H1 (cell line): Measurements from ENCODE around the gene INTS1. TPM values are rescaled to one million over a fixed set of nuclear protein-coding genes. Genes with fewer than 3 reads are reported as not detected.
A peak's percentile ranks its signal among the peaks of the same experiment; 100 is the strongest.

Experiments used
- CTCF ChIA-PET: fragments of 300-600 bp; sonication (Branson Sonifier 250); formaldehyde crosslinking; loops from one replicate; lab custom pipeline; 2021; ENCODE audit not compliant: partially characterized antibody; lab: Charles Lee
- POLR2A ChIA-PET: fragments of 300-600 bp; sonication (Branson Sonifier 250); formaldehyde crosslinking; loops from one replicate; lab custom pipeline; 2021; ENCODE audit warnings: inconsistent platforms; ENCODE audit not compliant: partially characterized antibody; lab: Charles Lee
- DNase-seq, 2 experiments: peaks; one replicate each; pipeline versions ENCODE4 v3.0.0 to v3.0.0-alpha.2; 2010 to 2022; ENCODE audit warnings: low spot score in 2 of 2, low read depth in 1 of 2, mixed read lengths in 1 of 2
- FAIRE-seq: peaks from 2 replicates; lab custom pipeline; 2011; peaks lifted over from hg19 to GRCh38; lab: Jason Lieb, UNC
- H2AFZ ChIP-seq: 2 replicates; pipeline ENCODE4 v1.8.1; 2012; ENCODE audit warnings: low read length, inconsistent platforms
- H2AK5ac ChIP-seq: 2 replicates; pipeline ENCODE4 v1.6.1; 2013; ENCODE audit warnings: low read depth, low read length
- H2BK120ac ChIP-seq: replicated peaks from 2 replicates; pipeline ENCODE3; 2013; ENCODE audit warnings: low read depth, low read length, inconsistent platforms
- H2BK12ac ChIP-seq: 2 replicates; pipeline ENCODE4 v1.6.1; 2013; ENCODE audit warnings: low read depth, low read length
- H2BK15ac ChIP-seq: 2 replicates; pipeline ENCODE4 v1.6.1; 2013; ENCODE audit warnings: low read length
- H2BK20ac ChIP-seq: 2 replicates; pipeline ENCODE4 v1.6.1; 2013; ENCODE audit warnings: low read length
- H2BK5ac ChIP-seq: 2 replicates; pipeline ENCODE4 v1.6.1; 2013; ENCODE audit warnings: low read depth, low read length
- H3K14ac ChIP-seq: 2 replicates; pipeline ENCODE4 v1.6.1; 2013; ENCODE audit warnings: inconsistent platforms; ENCODE audit not compliant: insufficient read length
- H3K18ac ChIP-seq: 2 replicates; pipeline ENCODE4 v1.6.1; 2013; ENCODE audit warnings: low read length; ENCODE audit errors: extremely low read depth
- H3K23ac ChIP-seq: 2 replicates; pipeline ENCODE4 v1.6.1; 2013; ENCODE audit warnings: inconsistent platforms; ENCODE audit not compliant: insufficient read length
- H3K23me2 ChIP-seq: 2 replicates; pipeline ENCODE4 v1.6.1; 2013; ENCODE audit warnings: low read depth, low read length
- H3K27ac ChIP-seq: 2 replicates; pipeline ENCODE4 v1.6.1; 2011; ENCODE audit warnings: low read depth, low read length, inconsistent platforms
- H3K27me3 ChIP-seq, 4 experiments: replicated peaks in 1 of 4; 1 replicate in 1 of 4; 2 replicates in 3 of 4; pipeline versions ENCODE4 v1.6.1 to v1.8.1; 2011 to 2013; ENCODE audit warnings: low read length in 3 of 4, mild to moderate bottlenecking in 3 of 4, inconsistent platforms in 2 of 4, mixed read lengths in 2 of 4, moderate library complexity in 1 of 4; ENCODE audit not compliant: control insufficient read depth in 3 of 4, insufficient read depth in 3 of 4; ENCODE audit errors: extremely low read depth in 1 of 4
- H3K36me3 ChIP-seq, 4 experiments: 2 replicates each; pipeline versions ENCODE4 v1.6.1 to v1.8.1; 2011 to 2013; ENCODE audit warnings: mild to moderate bottlenecking in 4 of 4, low read length in 3 of 4, moderate library complexity in 2 of 4, control low read depth in 1 of 4, inconsistent platforms in 1 of 4; ENCODE audit not compliant: insufficient read depth in 4 of 4, control insufficient read depth in 2 of 4
- H3K4ac ChIP-seq: replicated peaks from 2 replicates; pipeline ENCODE3; 2013; ENCODE audit warnings: low read length, low read depth, mixed read lengths, inconsistent platforms; ENCODE audit not compliant: insufficient read length
- H3K4me1 ChIP-seq, 4 experiments: replicated peaks in 1 of 4; 1 replicate in 1 of 4; 2 replicates in 3 of 4; pipeline versions ENCODE4 v1.6.1 to v1.8.1; 2011 to 2013; ENCODE audit warnings: low read length in 3 of 4, inconsistent platforms in 2 of 4, mixed read lengths in 1 of 4; ENCODE audit not compliant: insufficient read depth in 4 of 4, control insufficient read depth in 3 of 4
- H3K4me2 ChIP-seq, 2 experiments: 2 replicates each; pipeline versions ENCODE4 v1.6.1 to v1.8.1; 2011 to 2013; ENCODE audit warnings: low read depth in 2 of 2, low read length in 2 of 2, control low read depth in 1 of 2, inconsistent platforms in 1 of 2, mild to moderate bottlenecking in 1 of 2; ENCODE audit not compliant: insufficient read depth in 1 of 2
- H3K4me3 ChIP-seq, 4 experiments: fragments of 200-600, 300-600 bp in 1 of 4; sonication (generic), shearing (Covaris generic), sonication (Bioruptor Twin) in 1 of 4; 2 replicates each; pipeline versions ENCODE4 v1.5.1 to v1.8.1; 2011 to 2016; ENCODE audit warnings: low read length in 4 of 4, low read depth in 3 of 4, control low read depth in 2 of 4, inconsistent platforms in 2 of 4, mild to moderate bottlenecking in 2 of 4, mixed read lengths in 1 of 4, moderate library complexity in 1 of 4; ENCODE audit not compliant: insufficient read depth in 2 of 4; ENCODE audit errors: extremely low read depth in 1 of 4
- H3K56ac ChIP-seq: replicated peaks from 2 replicates; pipeline ENCODE3; 2013; ENCODE audit warnings: low read depth, mild to moderate bottlenecking, mixed read lengths, low read length, inconsistent platforms; ENCODE audit not compliant: insufficient read length
- H3K79me1 ChIP-seq: 2 replicates; pipeline ENCODE4 v1.6.1; 2013; ENCODE audit warnings: low read depth, low read length, control low read depth
- H3K79me2 ChIP-seq, 2 experiments: 2 replicates each; pipeline versions ENCODE4 v1.6.1 to v1.8.1; 2012 to 2013; ENCODE audit warnings: low read length in 2 of 2, mild to moderate bottlenecking in 2 of 2, inconsistent platforms in 1 of 2; ENCODE audit not compliant: insufficient read depth in 2 of 2, control insufficient read depth in 1 of 2
- H3K9ac ChIP-seq, 4 experiments: replicated peaks in 1 of 4; 1 replicate in 1 of 4; 2 replicates in 3 of 4; pipeline versions ENCODE4 v1.6.1 to v1.8.1; 2011 to 2013; ENCODE audit warnings: low read depth in 3 of 4, low read length in 3 of 4, control low read depth in 2 of 4, mild to moderate bottlenecking in 2 of 4, moderate library complexity in 2 of 4, inconsistent platforms in 1 of 4; ENCODE audit errors: extremely low read depth in 1 of 4
- H3K9me3 ChIP-seq, 2 experiments: 2 replicates each; pipeline versions ENCODE4 v1.6.1 to v1.8.1; 2012 to 2013; ENCODE audit warnings: mild to moderate bottlenecking in 2 of 2, moderate library complexity in 2 of 2, control low read depth in 1 of 2, inconsistent platforms in 1 of 2, low read depth in 1 of 2, low read length in 1 of 2, mixed read lengths in 1 of 2; ENCODE audit not compliant: insufficient read depth in 2 of 2
- H4K20me1 ChIP-seq, 2 experiments: replicated peaks in 1 of 2; 2 replicates each; pipeline versions ENCODE3 to v1.8.1; 2011 to 2013; ENCODE audit warnings: inconsistent platforms in 2 of 2, low read length in 2 of 2, mild to moderate bottlenecking in 1 of 2; ENCODE audit not compliant: insufficient read depth in 2 of 2, control insufficient read depth in 1 of 2
- H4K5ac ChIP-seq: 2 replicates; pipeline ENCODE4 v1.6.1; 2013; ENCODE audit warnings: low read length, low read depth, mixed read lengths, inconsistent platforms; ENCODE audit not compliant: insufficient read length
- H4K8ac ChIP-seq: 2 replicates; pipeline ENCODE4 v1.8.0; 2013; ENCODE audit warnings: mild to moderate bottlenecking, moderate library complexity, low read length, inconsistent platforms; ENCODE audit not compliant: insufficient read depth; ENCODE audit errors: extremely low read depth
- H4K91ac ChIP-seq: replicated peaks from 2 replicates; pipeline ENCODE3; 2013; ENCODE audit warnings: low read length, mixed read lengths, inconsistent platforms; ENCODE audit not compliant: insufficient read length
- BACH1 ChIP-seq: IDR thresholded peaks from 2 replicates; pipeline ENCODE4 v1.6.1; 2012; ENCODE audit warnings: low read length, improper control_type of control experiment
- BRCA1 ChIP-seq: IDR thresholded peaks from 2 replicates; pipeline ENCODE4 v1.6.1; 2012; ENCODE audit warnings: low read depth, low read length, improper control_type of control experiment
- CBX8 ChIP-seq: fragments of 300-800, 300-1000 bp; sonication (generic); IDR thresholded peaks from 2 replicates; pipeline ENCODE4 v1.7.1; 2016; ENCODE audit warnings: low read depth, low read length, borderline replicate concordance
- CHD2 ChIP-seq: IDR thresholded peaks from 2 replicates; pipeline ENCODE4 v1.6.1; 2012; ENCODE audit warnings: low read length, improper control_type of control experiment
- CTCF ChIP-seq, 3 experiments: IDR thresholded peaks; 1 replicate in 2 of 3; 2 replicates in 1 of 3; pipeline versions ENCODE4 v1.5.1 to v1.6.1; 2011; ENCODE audit warnings: low read length in 3 of 3, mild to moderate bottlenecking in 3 of 3, inconsistent platforms in 2 of 3, low read depth in 1 of 3, moderate library complexity in 1 of 3; ENCODE audit not compliant: insufficient read depth in 1 of 3; ENCODE audit errors: control extremely low read depth in 1 of 3
- GABPA ChIP-seq: IDR thresholded peaks from 2 replicates; pipeline ENCODE4 v1.6.1; 2011; ENCODE audit warnings: mild to moderate bottlenecking, low read length, moderate library complexity, borderline replicate concordance; ENCODE audit not compliant: insufficient read depth
- TEAD4 ChIP-seq: IDR thresholded peaks from 2 replicates; pipeline ENCODE4 v1.6.1; 2012; ENCODE audit warnings: low read depth, low read length, inconsistent platforms, mixed read lengths
- WGBS, 2 experiments: shearing (Covaris generic) in 1 of 2; methylation state at CpG; one replicate each; pipeline versions ENCODE4 v1.1.6 to v1.1.7; 2013 to 2015; ENCODE audit warnings: low lambda C conversion rate in 2 of 2, mixed read lengths in 2 of 2, inconsistent platforms in 1 of 2, low coverage in 1 of 2, missing lambda C conversion rate in 1 of 2; ENCODE audit not compliant: insufficient replicate concordance in 2 of 2, insufficient coverage in 1 of 2, insufficient read length in 1 of 2; ENCODE audit errors: extremely low coverage in 1 of 2, missing lambda C conversion rate in 1 of 2; 5-methylcytosine and 5-hydroxymethylcytosine counted together
- polyA plus RNA-seq, 7 experiments: library from polyadenylated mRNA; depleted of rRNA in 3 of 7; stranded (reverse) in 5 of 7; unstranded in 2 of 7; fragments of >200 nt in 5 of 7; fragments of 200-250 nt in 2 of 7; gene quantifications; 1 replicate in 5 of 7; 2 replicates in 1 of 7; 4 replicates in 1 of 7; pipeline versions ENCODE4 v1.2.1 to v1.2.3, GENCODE V29; 2011 to 2013; ENCODE audit warnings: missing spikeins in 2 of 7, mixed read lengths in 2 of 7
- total RNA-seq: library from RNA; stranded (reverse); fragmentation: NEBNext Ultra II Directional; extraction: Animal tissue kit (Norgen Biotek cat#: 25700); gene quantifications from 2 replicates; pipeline ENCODE4 v1.2.1, GENCODE V29; 2021
- TF ChIP-seq, protein P1 (sequence below): IDR thresholded peaks from 2 replicates; pipeline ENCODE4 v1.6.1; 2012; ENCODE audit warnings: inconsistent platforms

INTS1 gene
- total and polyA plus RNA-seq, 2 of the 8 experiments (the other 6 are each of a cell fraction or from before 2014, with no cell fraction given), result 76.9 to 104 TPM

DNA sequence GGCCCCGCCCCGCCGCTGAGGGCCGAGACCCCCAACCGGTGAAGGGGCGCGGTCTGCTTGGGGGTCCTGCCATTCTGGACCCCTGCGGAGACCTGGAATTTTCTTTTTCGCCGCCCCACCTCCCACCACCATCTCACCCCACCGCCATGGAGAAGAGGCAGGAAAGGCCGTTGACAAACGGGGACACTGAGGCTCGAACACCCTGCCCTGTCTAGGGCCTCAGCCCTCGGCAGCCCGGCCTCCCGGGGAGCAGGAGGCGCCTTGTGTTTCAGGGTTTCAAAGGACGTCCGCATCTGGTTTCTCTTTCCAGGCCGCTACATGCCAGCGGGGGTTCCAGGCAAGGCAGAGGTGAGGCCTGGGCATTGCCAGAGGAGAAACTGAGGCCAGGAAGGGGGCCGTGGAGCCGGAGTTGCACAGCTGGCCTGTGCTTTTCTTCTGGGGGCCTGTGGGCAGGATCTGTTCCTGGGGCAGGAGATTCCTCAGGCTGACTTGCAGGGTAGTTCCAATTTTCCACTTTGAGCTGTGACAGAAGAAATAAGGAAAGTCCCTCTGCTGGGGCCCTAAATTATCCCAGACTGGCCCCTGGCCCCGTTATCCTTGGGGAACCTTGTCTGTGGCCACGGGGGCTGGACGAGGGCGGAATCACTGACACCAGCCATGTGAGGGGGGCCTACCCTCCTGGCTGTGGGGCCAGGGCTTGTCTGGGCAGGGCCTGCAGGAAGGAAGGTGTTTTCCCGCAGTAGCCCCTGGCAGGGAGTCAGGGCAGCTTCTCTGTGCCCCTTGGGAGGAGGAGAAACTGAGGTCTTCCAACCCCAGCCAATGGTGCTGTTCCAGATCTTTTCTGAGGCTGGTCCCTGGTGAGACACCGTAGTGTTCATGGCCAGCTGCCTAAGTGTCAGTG, 44.0 kb downstream of the INTS1 start:
- H3K4ac ChIP-seq, result peak overlapping the region; percentile 8
- H4K20me1 ChIP-seq, result peaks cover 0 to 2% of the 10 kb centered on the region in 2 experiments
- H3K27me3 ChIP-seq, result no peaks in the 10 kb centered on the region
- no peaks in the 10 kb centered on the region for H3K79me1 ChIP-seq
- no peak overlapping the region for H3K27ac ChIP-seq
- POLR2A ChIA-PET, result interaction anchor here (0.5 to 1.6 kb wide), 4 partner anchors 8 to 610 kb away, joined by 3 to 7 read pairs (median 4); no protein-coding TSS in a partner anchor
- H3K79me2 ChIP-seq, result no peaks in the 10 kb centered on the region
- H4K8ac ChIP-seq, result no peak overlapping the region
- no peak for DNase-seq
- no peak overlapping the region for H2BK15ac ChIP-seq
- H3K4me2 ChIP-seq, result peak overlapping the region; percentile 60 to 85
- TF ChIP-seq GABPA, result no peak
- TF ChIP-seq CHD2, result no peak
- no peak for TF ChIP-seq CTCF (IDR thresholded peaks at IDR 0.05; ENCODE audit: control extremely low read depth in 1 of 3, insufficient read depth in 1 of 3, low read depth in 1 of 3, low read length in 3 of 3)
- no peak for TF ChIP-seq CBX8
- TF ChIP-seq BRCA1, result no peak
- TF ChIP-seq BACH1, result no peak
- no peak for TF ChIP-seq TEAD4
- TF ChIP-seq, protein P1, sequence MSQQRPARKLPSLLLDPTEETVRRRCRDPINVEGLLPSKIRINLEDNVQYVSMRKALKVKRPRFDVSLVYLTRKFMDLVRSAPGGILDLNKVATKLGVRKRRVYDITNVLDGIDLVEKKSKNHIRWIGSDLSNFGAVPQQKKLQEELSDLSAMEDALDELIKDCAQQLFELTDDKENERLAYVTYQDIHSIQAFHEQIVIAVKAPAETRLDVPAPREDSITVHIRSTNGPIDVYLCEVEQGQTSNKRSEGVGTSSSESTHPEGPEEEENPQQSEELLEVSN, result no peak
- TF ChIP-seq, all 59 proteins: peak for 0
- WGBS, 2 experiments, result 63% methylated on average over 21 of the region's 30 CpGs; no CpG with 5 or more reads in 1 of the 2 experiments
- Histone ChIP-seq H3K23ac (no peak overlapping the region), H2AFZ (no peak overlapping the region), H3K23me2 (peaks cover 10% of the 10 kb centered on the region; the same call in 1 of the 2 replicates), H2BK20ac (no peak overlapping the region), H2BK120ac (no peak overlapping the region), H3K56ac (no peak overlapping the region), H4K5ac (no peak overlapping the region), H2BK5ac (no peak overlapping the region), H4K91ac (peak overlapping the region; percentile 52), H3K18ac (no peak overlapping the region; the same call in 1 of the 2 replicates), H3K4me1 (peaks cover 0 to 21% (median 13%) of the 10 kb centered on the region in 4 experiments; a peak in 6 of 7 replicates), H3K14ac (no peak overlapping the region), H3K9ac (no peak overlapping the region), H3K36me3 (no peaks in the 10 kb centered on the region), H3K4me3 (peak overlapping the region in 2 of 4 experiments; percentile 19 to 50; a peak in 4 of 8 replicates), H2AK5ac (no peak overlapping the region; the same call in 1 of the 2 replicates), H3K9me3 (no peaks in the 10 kb centered on the region), H2BK12ac (peak overlapping the region; percentile 14; the same call in 1 of the 2 replicates)
- CTCF ChIA-PET, result interaction anchor here (0.7 to 1.1 kb wide), 3 partner anchors 10 to 632 kb away, joined by 3 to 4 read pairs (median 3); no protein-coding TSS in a partner anchor
- FAIRE-seq, result no peak
